Stimulated activated CD4-positive, alpha-beta T cell treated with anti-CD3 and anti-CD28 coated beads, Interleukin-15, amount 100 ng/mL, for 1 hour (primary cell): ENCODE results near the gene GRB10.

ENCODE experiments used
- DNase-seq, 2 donors: peaks; one replicate each; pipeline ENCODE4 v3.0.0-alpha.2; 2020; ENCODE audit warnings: low read depth in 1 of 2, low spot score in 1 of 2

The GRB10 gene

DNA sequence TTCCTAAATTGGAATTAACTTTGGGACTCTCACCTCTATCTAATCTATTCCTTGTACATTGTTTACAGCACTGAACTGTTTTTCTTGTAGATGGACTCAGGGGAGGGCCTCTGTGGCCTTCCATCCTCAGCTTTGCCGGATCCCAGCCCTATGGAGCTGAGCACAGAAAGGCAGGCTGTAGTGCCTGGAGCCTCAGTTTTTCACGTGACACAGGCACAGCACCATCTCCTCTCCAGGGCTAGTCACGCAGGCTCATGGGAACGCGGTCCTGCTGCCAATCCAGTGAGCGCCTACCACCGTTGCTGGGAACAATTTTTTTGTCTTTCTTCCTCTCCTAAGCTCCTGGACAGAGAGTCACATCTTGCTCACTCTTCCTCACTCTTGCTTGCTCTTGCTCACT lies 141.9 kb downstream of the GRB10 start:
- no peak for DNase-seq

DNA sequence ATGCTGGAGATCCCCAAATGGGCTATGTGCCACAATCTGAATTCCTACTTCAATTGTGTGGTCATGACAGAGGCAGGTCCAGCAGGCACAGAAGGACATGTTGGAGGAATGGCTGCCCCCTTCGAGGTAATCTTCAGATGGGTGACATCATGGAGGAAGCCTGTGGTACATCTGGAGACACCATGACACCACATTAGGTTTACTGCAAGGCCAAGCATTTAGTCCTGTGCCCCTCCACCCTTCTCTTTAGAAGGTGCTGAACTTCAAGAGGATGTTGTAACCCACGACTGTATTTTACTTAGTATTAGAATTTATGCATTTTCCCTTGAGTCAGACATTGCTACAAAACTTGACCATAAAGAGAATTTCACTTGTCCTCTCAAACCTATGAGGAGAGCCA lies 142.4 kb downstream of the GRB10 start:
- no peak for DNase-seq

DNA sequence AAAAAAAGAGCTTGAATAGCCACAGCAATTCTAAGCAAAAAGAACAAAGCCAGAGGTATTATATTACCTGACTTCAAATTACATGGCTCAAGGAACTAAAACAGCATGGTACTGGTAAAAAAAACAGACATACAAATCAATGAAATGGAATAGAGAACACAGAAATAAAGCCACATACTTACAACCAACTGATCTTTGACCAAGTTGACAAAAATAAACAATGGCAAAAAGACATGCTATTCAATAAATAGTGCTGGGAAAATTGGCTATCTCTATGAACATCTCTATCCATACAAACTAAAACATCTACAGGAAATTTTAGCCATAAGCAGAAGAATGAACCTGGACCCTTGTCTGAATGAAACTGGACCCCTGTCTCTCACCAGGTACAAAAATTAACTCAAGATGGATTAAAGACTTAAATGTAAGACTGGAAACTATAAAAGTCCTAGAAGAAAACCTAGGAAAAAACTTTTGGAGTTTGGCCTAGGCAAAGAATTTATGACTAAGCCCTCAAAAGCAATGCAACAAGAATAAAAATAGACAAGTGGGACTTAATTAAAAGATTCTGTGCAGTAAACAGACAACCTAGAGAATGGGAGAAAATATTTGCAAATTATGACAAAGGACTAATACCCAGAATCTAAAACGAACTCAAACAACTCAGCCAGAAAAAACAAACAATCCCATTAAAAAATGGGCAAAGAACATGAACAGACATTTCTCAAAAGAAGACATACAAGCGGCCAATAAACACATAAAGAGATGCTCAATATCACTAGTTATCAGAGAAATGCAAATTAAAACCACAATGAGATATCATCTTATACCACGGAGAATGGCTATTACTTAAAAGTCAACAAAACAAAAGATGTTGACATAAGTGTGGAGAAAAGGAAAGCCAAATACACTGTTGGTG lies 144.7 kb downstream of the GRB10 start:
- DNase-seq = no peak

DNA sequence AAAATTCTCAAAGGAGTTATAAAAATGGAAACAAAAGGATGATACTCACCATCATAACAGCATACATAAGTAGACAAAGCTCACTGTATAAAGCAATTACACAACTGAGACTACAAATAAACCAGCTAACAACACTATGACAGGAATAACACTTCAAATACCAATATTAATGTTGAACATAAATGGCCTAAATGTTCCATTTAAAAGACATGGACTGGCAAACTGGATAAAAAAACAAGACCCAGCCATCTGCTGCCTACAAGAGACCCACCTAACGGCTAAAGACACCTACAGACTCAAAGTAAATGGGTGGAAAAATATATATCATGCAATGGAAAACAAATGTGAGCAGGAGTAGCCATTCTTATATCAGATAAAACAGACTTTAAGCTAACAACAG lies 148.3 kb downstream of the GRB10 start:
- DNase-seq = no peak

DNA sequence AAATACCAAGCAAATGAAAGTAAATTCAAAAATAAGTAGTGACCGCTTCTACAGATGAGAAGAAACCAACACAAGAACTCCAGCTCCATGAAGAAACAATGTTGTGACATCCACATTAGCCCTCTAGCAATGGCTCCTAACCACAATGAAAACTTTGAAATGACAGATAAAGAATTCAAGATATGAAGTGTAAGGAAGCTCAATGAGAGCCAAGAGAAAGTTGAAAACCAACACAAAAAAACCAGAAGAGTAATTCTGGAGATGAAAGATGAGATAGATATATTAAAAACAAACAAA lies 149.3 kb downstream of the GRB10 start:
- DNase-seq = no peak

DNA sequence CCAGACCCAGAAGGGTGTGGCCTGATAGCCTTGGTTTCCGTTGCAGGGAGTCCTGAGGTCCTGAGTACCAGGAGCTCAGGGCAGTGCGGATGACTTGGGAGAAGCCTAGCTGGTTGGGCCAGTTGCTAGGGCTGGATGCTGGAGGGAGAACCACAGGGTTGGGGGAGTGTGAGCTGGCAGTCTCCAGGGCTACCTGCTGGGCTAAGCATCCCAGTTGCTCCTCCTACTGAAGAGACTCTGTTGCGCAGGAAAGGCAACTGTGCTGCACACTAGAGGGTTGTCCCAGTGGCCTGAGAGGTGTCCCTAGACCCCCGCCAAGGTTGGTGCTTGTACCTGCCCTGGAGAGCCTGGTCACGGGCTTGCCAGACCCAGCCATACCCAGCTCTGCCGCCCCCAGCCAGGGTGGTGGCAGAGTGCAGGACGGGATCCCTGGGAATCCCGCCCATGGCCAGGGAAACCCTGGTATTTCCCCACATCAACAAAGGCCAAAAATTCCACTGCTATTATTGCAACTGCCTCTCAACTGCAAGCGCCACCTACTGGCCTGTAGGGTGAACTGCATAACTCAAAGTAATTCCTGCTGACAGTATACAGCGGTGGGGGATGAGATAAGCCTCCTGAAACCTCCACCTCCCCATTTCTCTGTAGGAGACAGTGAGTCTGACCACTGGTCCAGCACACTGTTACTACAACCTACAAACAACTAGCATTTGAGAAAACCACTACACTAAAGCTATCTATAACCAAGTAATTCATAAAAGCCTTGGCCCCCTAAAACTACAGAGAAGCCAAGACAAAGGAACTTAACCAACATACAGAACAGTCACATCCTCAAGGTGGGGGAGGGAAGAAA lies 149.9 kb downstream of the GRB10 start:
- DNase-seq = peak; percentile 6 to 29

DNA sequence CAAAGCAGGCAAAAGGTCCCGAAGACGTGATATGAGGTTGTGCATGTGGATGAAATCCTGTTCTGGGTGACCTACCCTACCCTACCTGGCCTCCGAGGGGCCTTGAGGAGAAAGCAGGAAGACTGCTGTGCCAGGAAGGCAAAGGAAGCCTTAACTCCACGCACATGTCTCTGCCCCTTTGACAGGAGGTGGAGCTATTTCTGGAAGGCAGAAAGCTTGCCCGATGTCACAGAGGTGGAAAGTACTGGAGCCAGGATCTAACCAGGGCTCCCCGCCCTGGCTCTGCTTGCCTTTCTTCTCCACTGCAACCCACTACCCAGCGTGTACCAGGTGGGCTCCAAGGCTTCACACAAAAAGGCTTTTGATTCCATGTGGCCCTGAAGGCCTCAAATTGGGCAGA lies 151.1 kb downstream of the GRB10 start:
- DNase-seq = no peak

DNA sequence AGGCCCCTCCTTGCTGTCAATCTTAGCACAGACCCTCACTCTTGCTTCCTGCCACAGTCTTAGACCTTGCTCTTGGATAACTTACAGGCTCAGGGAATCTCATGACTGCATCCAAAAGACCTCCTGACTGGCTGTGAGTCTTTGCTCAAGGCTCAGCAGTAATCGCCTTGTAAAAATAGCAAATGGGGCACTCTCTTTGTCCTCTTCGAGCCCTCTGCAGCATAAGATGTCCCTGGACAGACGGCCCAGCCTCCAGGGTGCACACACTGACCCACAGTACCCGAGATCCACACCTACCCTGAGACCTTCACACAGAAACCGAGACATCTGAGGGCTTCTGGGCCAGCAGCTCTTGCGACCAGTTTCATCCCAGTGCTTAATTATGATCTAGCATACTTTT lies 151.6 kb downstream of the GRB10 start:
- DNase-seq = no peak

DNA sequence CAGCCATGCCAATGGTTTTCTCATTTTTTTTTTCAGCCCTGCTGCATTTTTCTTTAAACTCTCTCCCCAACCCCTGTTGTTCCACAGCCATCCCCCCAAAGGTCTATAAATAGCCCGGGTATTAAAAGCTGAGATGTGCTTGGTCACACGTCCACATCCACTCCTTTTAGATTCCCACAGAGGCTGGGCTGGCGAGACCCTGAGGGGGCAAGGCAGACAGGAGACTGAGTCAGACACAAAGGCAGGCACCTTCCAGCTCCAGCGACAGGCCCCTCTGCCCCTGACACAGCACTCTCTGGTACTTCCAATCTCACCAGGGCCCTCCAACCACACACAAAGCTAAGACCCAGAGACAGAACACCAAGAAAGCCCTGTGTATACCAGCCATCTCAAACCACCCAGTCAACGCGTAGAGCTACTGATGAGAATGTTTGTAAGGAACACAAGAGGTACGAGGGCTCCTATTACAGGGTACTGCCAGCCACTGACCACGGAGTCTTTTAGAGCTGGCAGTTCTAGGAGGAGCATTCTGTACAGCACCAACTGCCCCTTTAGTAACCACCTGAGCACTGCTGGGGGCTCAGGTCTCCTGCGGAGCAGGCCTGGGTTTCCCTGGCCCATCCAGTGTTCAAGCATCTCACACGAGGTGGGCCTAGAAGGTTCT lies 153.3 kb downstream of the GRB10 start:
- DNase-seq = no peak

DNA sequence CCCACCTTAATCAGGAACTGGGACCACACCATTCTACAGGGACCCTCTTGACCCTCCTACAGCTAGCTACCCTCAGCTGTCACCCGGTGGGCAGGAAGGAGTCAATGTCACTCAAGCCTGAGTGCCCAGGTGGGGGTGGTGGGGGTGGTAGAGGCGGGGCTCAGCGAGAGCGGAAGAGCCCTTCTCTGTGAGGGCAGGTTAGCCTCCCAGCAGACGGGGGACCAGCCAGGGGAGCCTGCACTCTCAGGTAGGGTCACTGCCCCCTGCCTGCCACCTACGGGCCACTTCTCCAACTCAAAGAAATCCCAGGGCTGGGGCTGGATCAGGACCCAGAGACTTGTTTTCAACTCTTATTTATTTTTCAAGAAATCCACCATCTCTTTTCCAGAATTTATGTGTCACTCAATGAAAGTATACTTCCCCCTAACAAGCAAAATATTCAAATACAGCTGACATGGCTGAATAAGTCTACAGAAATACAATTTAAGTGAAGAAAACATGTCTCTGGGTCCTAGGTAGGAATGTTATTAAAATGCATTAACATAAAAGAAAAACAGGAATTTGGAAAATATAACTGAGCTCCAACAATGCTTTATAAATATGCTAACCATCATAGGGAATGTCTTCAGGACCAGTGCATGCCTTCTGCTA lies 154.1 kb downstream of the GRB10 start:
- no peak for DNase-seq

DNA sequence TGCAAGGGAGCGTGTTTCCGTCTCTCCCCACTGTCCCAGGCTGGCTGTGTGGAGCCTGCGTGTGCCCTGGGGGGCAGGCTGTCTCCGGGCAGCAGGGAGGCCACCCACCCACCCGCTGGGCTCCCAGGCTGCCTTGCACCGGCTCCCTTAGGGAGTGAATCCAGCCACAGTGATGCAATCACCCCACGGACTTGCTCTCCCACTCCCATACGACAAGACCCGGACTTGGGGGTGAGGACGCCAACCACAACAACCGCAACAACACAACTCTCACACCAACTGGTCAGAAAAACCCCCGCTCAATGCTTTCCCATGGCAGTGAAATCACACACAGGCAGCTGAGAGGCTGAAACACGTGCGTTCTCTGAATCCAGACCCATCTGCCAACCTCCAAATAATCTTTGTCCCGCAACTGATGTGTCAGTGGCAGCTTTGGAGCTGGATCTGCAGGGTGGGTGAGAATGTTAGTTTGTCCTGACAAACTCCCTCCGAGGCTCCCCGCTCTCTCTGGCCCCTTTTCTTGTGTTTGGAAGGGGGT lies 154.8 kb downstream of the GRB10 start:
- DNase-seq = no peak

DNA sequence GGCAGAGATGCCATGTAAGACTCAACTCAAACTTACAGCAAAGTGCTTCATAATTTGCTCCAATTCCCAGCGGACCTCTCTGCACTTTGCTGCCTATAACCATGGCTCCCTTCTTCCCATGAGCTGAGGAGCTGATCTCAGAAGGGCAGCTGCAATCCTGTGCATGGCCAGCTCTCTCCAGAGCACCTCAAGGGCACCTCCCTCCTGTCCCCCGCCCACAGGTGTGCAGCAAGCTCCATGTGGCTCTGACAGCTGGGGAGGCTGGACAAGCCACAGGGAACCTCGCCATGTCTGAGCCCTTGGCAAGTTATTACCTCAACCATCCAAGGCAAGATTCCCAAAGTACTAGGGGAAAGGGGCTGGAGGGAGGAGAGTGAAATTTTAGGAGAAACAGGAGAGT lies 156.4 kb downstream of the GRB10 start:
- no peak for DNase-seq

DNA sequence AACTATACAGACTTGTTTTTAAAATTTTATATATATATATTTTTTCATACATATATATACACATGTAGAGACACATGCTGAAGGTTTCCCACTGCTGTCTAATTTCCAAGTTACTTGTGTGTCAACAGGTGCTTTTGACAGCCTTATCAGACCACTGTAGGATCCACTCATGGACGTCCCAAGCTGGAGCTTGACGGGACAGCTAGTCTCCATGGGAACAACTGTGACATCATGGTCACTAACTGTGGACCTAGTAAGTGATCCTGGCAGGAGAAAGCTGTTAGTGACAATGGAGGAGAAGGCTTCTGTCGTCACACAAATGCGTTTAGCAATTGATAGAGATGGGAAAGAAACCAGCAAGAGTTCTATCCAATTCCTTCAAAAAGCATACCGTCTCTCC lies 157.3 kb downstream of the GRB10 start:
- DNase-seq = no peak

DNA sequence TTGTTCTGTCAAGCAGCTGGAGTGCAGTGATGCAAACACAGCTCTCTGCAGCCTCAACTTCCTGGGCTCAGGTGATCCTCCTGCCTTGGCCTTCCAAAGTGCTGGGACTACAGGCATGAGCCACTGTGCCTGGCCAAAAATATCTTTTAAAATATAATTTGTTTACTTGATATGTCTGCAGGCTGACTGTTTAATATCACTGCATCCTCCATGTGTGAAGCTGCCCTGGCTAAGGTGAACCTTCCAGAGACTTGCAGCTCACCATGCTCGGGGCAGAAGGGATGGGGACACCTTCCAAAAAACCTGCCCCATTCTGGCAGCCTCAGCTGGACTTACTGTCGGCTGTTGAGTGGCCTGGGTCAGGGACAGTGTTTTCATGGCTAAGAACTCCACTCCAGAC lies 159.9 kb downstream of the GRB10 start:
- no peak for DNase-seq

DNA sequence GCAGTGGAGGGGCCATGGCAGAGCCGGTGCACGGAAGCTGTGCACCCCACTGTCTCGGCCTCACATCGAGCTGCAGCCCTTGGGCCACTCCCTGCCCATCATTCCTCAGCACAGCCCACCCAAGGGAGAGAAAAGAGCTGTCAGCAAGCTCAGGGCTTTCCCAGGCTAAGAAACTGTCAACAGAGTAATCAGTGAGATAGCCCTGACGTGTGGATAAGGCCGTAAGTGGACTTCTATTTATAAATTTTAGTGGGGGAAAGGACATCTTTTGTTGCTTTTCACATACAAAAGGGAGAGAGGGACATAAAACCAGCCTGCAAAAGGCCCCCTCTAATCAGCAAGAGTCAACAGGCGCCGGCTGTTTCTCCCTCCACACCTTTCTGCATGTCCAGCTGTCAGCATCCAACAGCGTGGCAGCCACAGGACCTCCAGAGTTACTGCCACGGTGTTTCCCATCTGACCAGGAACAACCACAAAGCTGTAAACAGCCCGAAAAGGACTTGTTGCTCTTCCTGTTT lies 160.7 kb downstream of the GRB10 start:
- DNase-seq = no peak

DNA sequence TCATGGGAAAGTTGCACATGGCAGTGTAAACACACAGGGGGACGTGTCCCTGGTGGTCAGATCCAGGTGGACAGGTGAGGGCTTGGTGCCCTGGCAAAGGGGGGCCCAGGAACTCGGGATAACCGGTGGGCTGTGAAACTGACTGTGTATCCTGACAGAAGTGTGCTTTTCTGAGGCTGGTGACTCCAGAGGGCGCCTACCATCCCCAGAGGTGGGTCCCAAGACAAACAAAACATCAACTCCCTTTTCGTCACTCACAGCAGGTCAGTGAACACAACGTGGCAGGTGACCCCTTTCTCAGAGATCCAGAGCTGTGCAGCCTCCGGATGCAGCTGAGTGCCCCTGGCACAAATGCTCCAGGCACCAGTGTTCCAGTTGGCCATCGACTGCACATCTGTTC lies 161.5 kb downstream of the GRB10 start:
- no peak for DNase-seq

DNA sequence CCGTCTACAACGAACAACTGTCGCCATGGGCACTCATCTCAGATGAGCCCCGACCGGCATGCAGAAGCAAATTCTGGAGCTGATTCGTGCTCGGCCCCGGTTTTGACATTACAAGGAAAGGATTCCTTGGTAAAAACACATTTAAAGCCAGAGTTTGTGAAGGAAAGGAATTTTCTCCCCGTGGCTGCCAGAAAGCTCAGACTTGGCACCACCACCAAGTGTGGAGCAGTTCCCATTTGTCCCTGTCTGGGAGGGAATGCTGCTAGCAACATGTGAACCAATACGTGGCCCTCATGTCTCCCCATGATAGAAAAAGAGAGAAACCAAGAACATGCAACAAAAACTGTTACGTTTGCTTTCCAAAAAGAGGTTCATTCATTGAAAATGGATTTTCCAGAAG lies 162.3 kb downstream of the GRB10 start:
- DNase-seq = no peak

DNA sequence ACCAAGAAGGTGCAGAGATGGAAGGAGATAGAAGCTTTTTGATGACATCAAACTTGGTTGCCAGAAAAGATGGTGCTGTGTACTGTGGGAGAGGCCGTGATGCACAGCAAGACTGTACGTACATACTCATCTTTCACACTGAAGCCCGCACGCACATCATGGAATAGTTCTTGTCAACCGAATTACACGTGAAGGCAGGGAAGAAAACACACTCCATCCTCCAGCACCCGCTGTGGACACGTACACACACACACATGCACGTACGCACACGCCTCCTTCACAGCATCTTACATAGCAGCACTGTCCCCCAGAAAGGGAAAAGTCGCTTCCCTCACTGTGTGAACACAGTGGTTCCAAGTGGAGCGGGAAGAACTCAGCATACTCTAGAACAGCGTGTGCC lies 163.0 kb downstream of the GRB10 start:
- DNase-seq = no peak

DNA sequence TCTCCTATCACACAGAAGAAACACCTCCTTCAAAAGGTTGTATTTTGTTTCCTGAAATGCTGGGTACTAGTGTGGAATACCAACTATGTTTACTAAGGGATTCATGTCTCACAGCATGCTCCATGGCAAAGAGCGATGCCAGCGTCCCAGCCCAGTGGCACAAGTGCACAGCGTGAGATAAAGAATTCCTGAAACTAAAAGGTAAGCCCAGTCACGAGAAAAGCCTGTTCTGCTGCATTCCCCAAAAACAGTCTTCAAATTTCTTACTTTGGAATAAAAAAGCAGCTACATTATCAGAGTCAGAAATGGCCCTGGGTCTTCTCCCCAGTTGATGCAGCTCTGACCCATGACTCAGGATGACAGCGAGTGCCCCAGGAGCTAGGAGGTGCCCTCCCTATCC lies 164.4 kb downstream of the GRB10 start:
- no peak for DNase-seq

DNA sequence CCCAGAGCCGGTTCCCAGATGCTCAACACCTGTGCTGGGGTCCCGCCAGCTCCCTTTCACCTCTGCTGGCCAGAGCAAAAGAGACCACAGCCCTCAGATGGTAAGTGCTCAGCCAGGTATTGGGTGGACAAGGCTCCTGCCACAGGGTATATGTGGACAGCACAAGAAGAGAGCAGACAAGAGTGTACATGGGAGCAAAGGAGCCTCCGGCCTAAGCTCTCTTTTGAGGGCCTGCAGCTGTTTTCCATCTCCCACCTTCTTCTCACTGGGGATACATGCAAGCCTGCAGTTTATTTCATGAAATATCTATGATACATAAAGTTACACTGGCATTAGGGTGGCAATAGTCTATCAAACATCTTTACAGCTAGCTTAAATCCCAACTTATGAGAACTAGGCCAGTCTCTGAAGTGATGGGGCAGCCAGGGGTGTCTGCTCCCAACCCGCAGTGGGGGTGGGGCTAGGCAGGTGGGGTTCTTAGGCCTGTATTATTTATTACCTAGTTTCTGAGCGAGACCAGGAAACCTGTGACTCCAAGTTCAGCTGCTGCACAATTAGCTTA lies 167.1 kb downstream of the GRB10 start:
- no peak for DNase-seq
